Measurements from ENCODE around the gene GLOD5.

DNA sequence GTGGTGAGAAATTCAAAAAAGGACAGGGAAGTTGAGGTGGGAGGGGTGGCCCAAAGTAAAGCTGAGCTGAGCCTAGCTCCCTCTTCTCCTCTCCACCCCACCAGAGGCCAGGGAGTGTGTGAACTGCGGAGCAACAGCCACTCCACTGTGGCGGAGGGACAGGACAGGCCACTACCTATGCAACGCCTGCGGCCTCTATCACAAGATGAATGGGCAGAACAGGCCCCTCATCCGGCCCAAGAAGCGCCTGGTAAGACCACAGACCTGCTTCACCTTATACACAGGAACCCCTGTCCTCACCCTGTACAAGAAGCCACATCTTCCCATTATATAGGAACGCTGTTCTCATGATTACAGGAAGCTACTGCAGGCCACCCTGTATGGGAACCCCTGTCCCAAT is 30.7 kb downstream of the GLOD5 start:
- TF ChIP-seq, protein P1, sequence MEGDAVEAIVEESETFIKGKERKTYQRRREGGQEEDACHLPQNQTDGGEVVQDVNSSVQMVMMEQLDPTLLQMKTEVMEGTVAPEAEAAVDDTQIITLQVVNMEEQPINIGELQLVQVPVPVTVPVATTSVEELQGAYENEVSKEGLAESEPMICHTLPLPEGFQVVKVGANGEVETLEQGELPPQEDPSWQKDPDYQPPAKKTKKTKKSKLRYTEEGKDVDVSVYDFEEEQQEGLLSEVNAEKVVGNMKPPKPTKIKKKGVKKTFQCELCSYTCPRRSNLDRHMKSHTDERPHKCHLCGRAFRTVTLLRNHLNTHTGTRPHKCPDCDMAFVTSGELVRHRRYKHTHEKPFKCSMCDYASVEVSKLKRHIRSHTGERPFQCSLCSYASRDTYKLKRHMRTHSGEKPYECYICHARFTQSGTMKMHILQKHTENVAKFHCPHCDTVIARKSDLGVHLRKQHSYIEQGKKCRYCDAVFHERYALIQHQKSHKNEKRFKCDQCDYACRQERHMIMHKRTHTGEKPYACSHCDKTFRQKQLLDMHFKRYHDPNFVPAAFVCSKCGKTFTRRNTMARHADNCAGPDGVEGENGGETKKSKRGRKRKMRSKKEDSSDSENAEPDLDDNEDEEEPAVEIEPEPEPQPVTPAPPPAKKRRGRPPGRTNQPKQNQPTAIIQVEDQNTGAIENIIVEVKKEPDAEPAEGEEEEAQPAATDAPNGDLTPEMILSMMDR (IDR thresholded peaks at IDR 0.05) = no peak
- TF ChIP-seq POLR2A (IDR thresholded peaks at IDR 0.05) = no peak
- no peak for TF ChIP-seq POLR2AphosphoS5 (IDR thresholded peaks at IDR 0.05)
